GM12878 (cell line): ENCODE measurements around the gene RGS6. TPM values are rescaled to one million over a fixed set of nuclear protein-coding genes. Genes with fewer than 3 reads are reported as not detected.
A peak's percentile ranks its signal among the peaks of the same experiment; 100 is the strongest.

ENCODE experiments used
- ATAC-seq: fragments of 200-7000 bp; cut with Tn5 transposase; 3 replicates; pipeline ENCODE4 v1.9.1; 2020; ENCODE audit warnings: mild to moderate bottlenecking, moderate library complexity
- BruUV-seq: library from RNA; stranded (reverse); fragments of 400-500 nt; replicated peaks from 2 replicates; lab custom pipeline; 2021; lab: Mats Ljungman, UMichigan
- CTCF ChIA-PET: fragments of 300-600 bp; sonication (Branson Sonifier 250); formaldehyde crosslinking; extraction: SDS; loops from one replicate; lab custom pipeline; 2021; ENCODE audit warnings: inconsistent platforms; lab: Yijun Ruan, JAX
- POLR2A ChIA-PET: fragments of 350-600 bp; formaldehyde crosslinking; extraction: SDS; loops from one replicate; lab custom pipeline; 2021; ENCODE audit warnings: inconsistent platforms; lab: Charles Lee
- RAD21 ChIA-PET: fragments of 300-600 bp; sonication (Branson Sonifier 250); formaldehyde crosslinking; loops from one replicate; lab custom pipeline; 2023; ENCODE audit warnings: antibody characterized with exemption; ENCODE audit not compliant: unreplicated experiment; lab: Charles Lee
- SMC1A ChIA-PET: fragments of 300-600 bp; sonication (Branson Sonifier 250); formaldehyde crosslinking; loops from one replicate; lab custom pipeline; 2023; ENCODE audit not compliant: unreplicated experiment, uncharacterized antibody; lab: Charles Lee
- DNase-seq: peaks from one replicate; pipeline ENCODE4 v3.0.0-alpha.2; 2011; ENCODE audit warnings: low read depth, low spot score
- FAIRE-seq: peaks from 3 replicates; lab custom pipeline; 2011; peaks lifted over from hg19 to GRCh38; lab: Jason Lieb, UNC
- H2AFZ ChIP-seq: 2 replicates; pipeline ENCODE4 v1.6.0; 2011; ENCODE audit warnings: low read depth, low read length, control low read depth; ENCODE audit not compliant: control insufficient read depth
- H3K27ac ChIP-seq: 2 replicates; pipeline ENCODE4 v1.5.1; 2011; ENCODE audit warnings: control low read depth; ENCODE audit not compliant: control insufficient read depth, insufficient read depth
- H3K27me3 ChIP-seq, 2 experiments: replicated peaks in 1 of 2; 2 replicates each; pipeline versions ENCODE4 v1.6.0 to v1.6.1; 2011; ENCODE audit warnings: low read length in 1 of 2; ENCODE audit not compliant: control insufficient read depth in 2 of 2, insufficient read depth in 2 of 2
- H3K36me3 ChIP-seq, 2 experiments: 2 replicates each; pipeline ENCODE4 v1.5.1; 2011; ENCODE audit warnings: low read length in 1 of 2; ENCODE audit not compliant: control insufficient read depth in 2 of 2, insufficient read depth in 2 of 2
- H3K4me1 ChIP-seq: 2 replicates; pipeline ENCODE4 v1.6.1; 2011; ENCODE audit warnings: mild to moderate bottlenecking, low read length, moderate library complexity, mixed read lengths; ENCODE audit not compliant: control insufficient read depth, insufficient read depth
- H3K4me2 ChIP-seq: 2 replicates; pipeline ENCODE4 v1.6.0; 2011; ENCODE audit warnings: control low read depth; ENCODE audit not compliant: control insufficient read depth, insufficient read depth
- H3K4me3 ChIP-seq: fragments of 200-600 bp; sonication (generic); 2 replicates; pipeline ENCODE4 v1.5.1; 2016
- H3K79me2 ChIP-seq: 2 replicates; pipeline ENCODE4 v1.6.0; 2011; ENCODE audit warnings: low read length; ENCODE audit not compliant: control insufficient read depth, insufficient read depth
- H3K9ac ChIP-seq: 2 replicates; pipeline ENCODE4 v1.8.0; 2011; ENCODE audit warnings: low read length, control low read depth, mixed read lengths; ENCODE audit not compliant: control insufficient read depth, insufficient read depth
- H3K9me3 ChIP-seq: replicated peaks from 3 replicates; pipeline ENCODE4 v1.5.1; 2011; ENCODE audit warnings: mild to moderate bottlenecking, low read length; ENCODE audit not compliant: control insufficient read depth, insufficient read depth
- H4K20me1 ChIP-seq: 2 replicates; pipeline ENCODE4 v1.6.0; 2011; ENCODE audit not compliant: control insufficient read depth, insufficient read depth
- BACH1 ChIP-seq: fragments of 450-650 bp; IDR thresholded peaks from 2 replicates; pipeline ENCODE4 v1.6.1; 2017; ENCODE audit warnings: mild to moderate bottlenecking, borderline replicate concordance
- CHD1 ChIP-seq: IDR thresholded peaks from 2 replicates; pipeline ENCODE4 v1.6.1; 2012; ENCODE audit warnings: low read depth, low read length, improper control_type of control experiment
- EGR1 ChIP-seq, 2 experiments: IDR thresholded peaks; 1 replicate in 1 of 2; 2 replicates in 1 of 2; pipeline ENCODE4 v1.6.1; 2011 to 2012; ENCODE audit warnings: low read depth in 2 of 2, low read length in 2 of 2, borderline replicate concordance in 1 of 2, mild to moderate bottlenecking in 1 of 2, moderate library complexity in 1 of 2
- ESRRA ChIP-seq: IDR thresholded peaks from 2 replicates; pipeline ENCODE4 v1.6.1; 2012; ENCODE audit warnings: mild to moderate bottlenecking, low read length, improper control_type of control experiment
- MEF2A ChIP-seq: IDR thresholded peaks from 2 replicates; pipeline ENCODE4 v1.6.1; 2011; ENCODE audit warnings: low read depth, mild to moderate bottlenecking, low read length, moderate library complexity; ENCODE audit not compliant: insufficient read depth
- POLR2AphosphoS2 ChIP-seq: IDR thresholded peaks from 2 replicates; pipeline ENCODE4 v1.6.1; 2011; ENCODE audit warnings: low read depth, mild to moderate bottlenecking, low read length, improper control_type of control experiment, moderate library complexity
- POU2F2 ChIP-seq: IDR thresholded peaks from 3 replicates; pipeline ENCODE4 v1.6.1; 2011; ENCODE audit warnings: low read depth, mild to moderate bottlenecking, low read length, borderline replicate concordance
- RBBP5 ChIP-seq: fragments of 200-600 bp; sonication (generic); conservative IDR thresholded peaks from 2 replicates; pipeline ENCODE4 v1.6.1; 2016
- RFX5 ChIP-seq: IDR thresholded peaks from 2 replicates; pipeline ENCODE4 v1.6.1; 2011; ENCODE audit warnings: low read depth, low read length, improper control_type of control experiment
- SMAD1 ChIP-seq: fragments of 450-650 bp; IDR thresholded peaks from 2 replicates; pipeline ENCODE4 v1.6.1; 2018; ENCODE audit warnings: mild to moderate bottlenecking, low read depth; ENCODE audit not compliant: partially characterized antibody
- SUZ12 ChIP-seq: fragments of 200-600 bp; sonication (generic); IDR thresholded peaks from one replicate; pipeline ENCODE4 v1.6.1; 2018; ENCODE audit warnings: antibody characterized with exemption, mild to moderate bottlenecking; ENCODE audit not compliant: unreplicated experiment
- WGBS: methylation state at CpG from one replicate; pipeline ENCODE4 v1.1.6; 2016; ENCODE audit warnings: low lambda C conversion rate; ENCODE audit not compliant: insufficient replicate concordance, insufficient coverage; ENCODE audit errors: missing lambda C conversion rate; 5-methylcytosine and 5-hydroxymethylcytosine counted together
- in situ Hi-C: fragments of 300-500 bp; cut with MboI; formaldehyde crosslinking; loops from 9 replicates; pipeline ENCODE4 v1.14.3; 2018; ENCODE audit warnings: mixed read lengths
- intact Hi-C: fragments of 100-400 bp; cut with micrococcal nuclease; formaldehyde crosslinking; loops from one replicate; pipeline ENCODE4 v1.14.2; 2022; ENCODE audit not compliant: unreplicated experiment
- polyA plus RNA-seq, 11 experiments: library from polyadenylated mRNA; depleted of rRNA in 4 of 11; unstranded in 6 of 11; stranded (reverse) in 5 of 11; fragments of >200 nt; fragmentation: Nextera tagmentation in 4 of 11; fragmentation: Illumina TruSeq in 1 of 11; extraction: Ambion mirVana in 4 of 11; extraction: Trizol in 1 of 11; gene quantifications; 1 replicate in 1 of 11; 2 replicates in 10 of 11; pipeline versions ENCODE4 v1.2.1 to v1.2.3, GENCODE V29; 2011 to 2016; ENCODE audit warnings: inconsistent platforms in 2 of 11, missing spikeins in 2 of 11, low read depth in 1 of 11
- total RNA-seq, 4 experiments: library from RNA; depleted of rRNA in 3 of 4; stranded (reverse); fragments of >200 nt in 3 of 4; fragmentation: Illumina TruSeq in 1 of 4; extraction: Trizol in 1 of 4; gene quantifications; 2 replicates each; pipeline versions ENCODE4 v1.2.1 to v1.2.3, GENCODE V29; 2013 to 2021
- TF ChIP-seq, protein P1 (sequence below): fragments of 450-650 bp; IDR thresholded peaks from 2 replicates; pipeline ENCODE4 v1.6.1; 2018; ENCODE audit warnings: mild to moderate bottlenecking, low read depth, moderate library complexity; ENCODE audit not compliant: partially characterized antibody
- TF ChIP-seq, protein P2 (sequence below): IDR thresholded peaks from 2 replicates; pipeline ENCODE4 v1.6.1; 2012; ENCODE audit warnings: improper control_type of control experiment, low read depth, low read length; ENCODE audit not compliant: insufficient replicate concordance
- TF ChIP-seq, protein P3 (sequence below): fragments of 450-650 bp; IDR thresholded peaks from 2 replicates; pipeline ENCODE4 v1.6.1; 2017; ENCODE audit warnings: low read depth, mild to moderate bottlenecking, moderate library complexity

RGS6 gene
- total and polyA plus RNA-seq, 10 of the 15 experiments (the other 5 are each of a cell fraction or from before 2014, with no cell fraction given), result 3.9 to 18.1 (median 12.4) TPM

DNA sequence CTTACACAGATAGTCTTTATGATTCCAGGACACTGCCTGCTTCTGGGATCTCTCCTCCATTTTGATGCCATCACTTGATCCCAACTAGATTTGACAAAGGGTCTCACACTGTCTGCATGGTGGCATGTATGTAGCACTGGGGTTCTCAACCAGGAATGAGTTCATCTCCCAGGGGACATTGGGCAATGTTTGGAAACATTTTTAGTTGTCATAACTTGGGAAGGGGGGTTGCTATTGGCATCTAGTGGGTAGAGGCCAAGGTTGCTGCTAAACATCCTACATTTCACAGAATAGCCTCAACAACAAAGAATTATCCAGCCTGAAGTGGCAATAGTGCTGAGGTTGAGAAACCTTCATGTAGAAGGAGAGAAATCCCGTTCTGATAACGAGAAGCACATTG is 585.5 kb downstream of the RGS6 start:
- DNase-seq (no peak), ATAC-seq (no peak), FAIRE-seq (no peak)
- ChIA-PET RAD21 (interaction anchor here (0.6 to 10.4 kb wide), 15 partner anchors 40 to 431 kb away, joined by 3 to 216 read pairs (median 6); partner anchors contain the start of gene DPF3), CTCF (interaction anchor here (0.6 to 12.6 kb wide), 25 partner anchors 10 to 954 kb away, joined by 3 to 520 read pairs (median 5); partner anchors contain the start of gene DPF3), POLR2A (interaction anchor here (2.8 kb wide), 1 partner anchor 386 kb away, joined by 12 read pairs; no protein-coding TSS in a partner anchor), SMC1A (interaction anchor here (0.7 to 8.8 kb wide), 31 partner anchors 9 to 1112 kb away, joined by 3 to 304 read pairs (median 5); partner anchors contain the start of gene DPF3)
- Histone ChIP-seq H3K36me3 (no peaks in the 10 kb centered on the region), H4K20me1 (no peaks in the 10 kb centered on the region), H3K27ac (peak overlapping the region; percentile 86), H3K4me1 (peaks cover 56% of the 10 kb centered on the region), H3K4me3 (no peak overlapping the region), H3K9ac (no peak overlapping the region), H3K9me3 (peaks cover 3% of the 10 kb centered on the region; the same call in 1 of the 3 replicates), H3K79me2 (no peaks in the 10 kb centered on the region), H3K4me2 (peak overlapping the region; percentile 88), H2AFZ (no peak overlapping the region), H3K27me3 (no peaks in the 10 kb centered on the region)
- intact Hi-C loops, result loop anchor here (1.0 to 10.0 kb wide), 7 partner anchors 41 to 431 kb away; no protein-coding TSS in a partner anchor
- in situ Hi-C loops, result loop anchor here (5.0 to 10.0 kb wide), 2 partner anchors 390 to 957 kb away; no protein-coding TSS in a partner anchor
- no TSS peak for BruUV-seq
- 100% methylated on average over 2 of the region's 2 CpGs for WGBS
- TF ChIP-seq ESRRA (no peak), RBBP5 (no peak), CHD1 (no peak), POU2F2 (no peak), RFX5 (no peak), EGR1 (IDR thresholded peaks at IDR 0.05; ENCODE audit: borderline replicate concordance in 1 of 2, low read depth in 2 of 2, low read length in 2 of 2) (no peak), MEF2A (no peak), SMAD1 (no peak), SUZ12 (no peak), BACH1 (no peak), POLR2AphosphoS2 (no peak)
- TF ChIP-seq, protein P1, sequence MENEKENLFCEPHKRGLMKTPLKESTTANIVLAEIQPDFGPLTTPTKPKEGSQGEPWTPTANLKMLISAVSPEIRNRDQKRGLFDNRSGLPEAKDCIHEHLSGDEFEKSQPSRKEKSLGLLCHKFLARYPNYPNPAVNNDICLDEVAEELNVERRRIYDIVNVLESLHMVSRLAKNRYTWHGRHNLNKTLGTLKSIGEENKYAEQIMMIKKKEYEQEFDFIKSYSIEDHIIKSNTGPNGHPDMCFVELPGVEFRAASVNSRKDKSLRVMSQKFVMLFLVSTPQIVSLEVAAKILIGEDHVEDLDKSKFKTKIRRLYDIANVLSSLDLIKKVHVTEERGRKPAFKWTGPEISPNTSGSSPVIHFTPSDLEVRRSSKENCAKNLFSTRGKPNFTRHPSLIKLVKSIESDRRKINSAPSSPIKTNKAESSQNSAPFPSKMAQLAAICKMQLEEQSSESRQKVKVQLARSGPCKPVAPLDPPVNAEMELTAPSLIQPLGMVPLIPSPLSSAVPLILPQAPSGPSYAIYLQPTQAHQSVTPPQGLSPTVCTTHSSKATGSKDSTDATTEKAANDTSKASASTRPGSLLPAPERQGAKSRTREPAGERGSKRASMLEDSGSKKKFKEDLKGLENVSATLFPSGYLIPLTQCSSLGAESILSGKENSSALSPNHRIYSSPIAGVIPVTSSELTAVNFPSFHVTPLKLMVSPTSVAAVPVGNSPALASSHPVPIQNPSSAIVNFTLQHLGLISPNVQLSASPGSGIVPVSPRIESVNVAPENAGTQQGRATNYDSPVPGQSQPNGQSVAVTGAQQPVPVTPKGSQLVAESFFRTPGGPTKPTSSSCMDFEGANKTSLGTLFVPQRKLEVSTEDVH, result no peak
- TF ChIP-seq, protein P2, sequence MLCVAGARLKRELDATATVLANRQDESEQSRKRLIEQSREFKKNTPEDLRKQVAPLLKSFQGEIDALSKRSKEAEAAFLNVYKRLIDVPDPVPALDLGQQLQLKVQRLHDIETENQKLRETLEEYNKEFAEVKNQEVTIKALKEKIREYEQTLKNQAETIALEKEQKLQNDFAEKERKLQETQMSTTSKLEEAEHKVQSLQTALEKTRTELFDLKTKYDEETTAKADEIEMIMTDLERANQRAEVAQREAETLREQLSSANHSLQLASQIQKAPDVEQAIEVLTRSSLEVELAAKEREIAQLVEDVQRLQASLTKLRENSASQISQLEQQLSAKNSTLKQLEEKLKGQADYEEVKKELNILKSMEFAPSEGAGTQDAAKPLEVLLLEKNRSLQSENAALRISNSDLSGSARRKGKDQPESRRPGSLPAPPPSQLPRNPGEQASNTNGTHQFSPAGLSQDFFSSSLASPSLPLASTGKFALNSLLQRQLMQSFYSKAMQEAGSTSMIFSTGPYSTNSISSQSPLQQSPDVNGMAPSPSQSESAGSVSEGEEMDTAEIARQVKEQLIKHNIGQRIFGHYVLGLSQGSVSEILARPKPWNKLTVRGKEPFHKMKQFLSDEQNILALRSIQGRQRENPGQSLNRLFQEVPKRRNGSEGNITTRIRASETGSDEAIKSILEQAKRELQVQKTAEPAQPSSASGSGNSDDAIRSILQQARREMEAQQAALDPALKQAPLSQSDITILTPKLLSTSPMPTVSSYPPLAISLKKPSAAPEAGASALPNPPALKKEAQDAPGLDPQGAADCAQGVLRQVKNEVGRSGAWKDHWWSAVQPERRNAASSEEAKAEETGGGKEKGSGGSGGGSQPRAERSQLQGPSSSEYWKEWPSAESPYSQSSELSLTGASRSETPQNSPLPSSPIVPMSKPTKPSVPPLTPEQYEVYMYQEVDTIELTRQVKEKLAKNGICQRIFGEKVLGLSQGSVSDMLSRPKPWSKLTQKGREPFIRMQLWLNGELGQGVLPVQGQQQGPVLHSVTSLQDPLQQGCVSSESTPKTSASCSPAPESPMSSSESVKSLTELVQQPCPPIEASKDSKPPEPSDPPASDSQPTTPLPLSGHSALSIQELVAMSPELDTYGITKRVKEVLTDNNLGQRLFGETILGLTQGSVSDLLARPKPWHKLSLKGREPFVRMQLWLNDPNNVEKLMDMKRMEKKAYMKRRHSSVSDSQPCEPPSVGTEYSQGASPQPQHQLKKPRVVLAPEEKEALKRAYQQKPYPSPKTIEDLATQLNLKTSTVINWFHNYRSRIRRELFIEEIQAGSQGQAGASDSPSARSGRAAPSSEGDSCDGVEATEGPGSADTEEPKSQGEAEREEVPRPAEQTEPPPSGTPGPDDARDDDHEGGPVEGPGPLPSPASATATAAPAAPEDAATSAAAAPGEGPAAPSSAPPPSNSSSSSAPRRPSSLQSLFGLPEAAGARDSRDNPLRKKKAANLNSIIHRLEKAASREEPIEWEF, result no peak
- TF ChIP-seq, protein P3, sequence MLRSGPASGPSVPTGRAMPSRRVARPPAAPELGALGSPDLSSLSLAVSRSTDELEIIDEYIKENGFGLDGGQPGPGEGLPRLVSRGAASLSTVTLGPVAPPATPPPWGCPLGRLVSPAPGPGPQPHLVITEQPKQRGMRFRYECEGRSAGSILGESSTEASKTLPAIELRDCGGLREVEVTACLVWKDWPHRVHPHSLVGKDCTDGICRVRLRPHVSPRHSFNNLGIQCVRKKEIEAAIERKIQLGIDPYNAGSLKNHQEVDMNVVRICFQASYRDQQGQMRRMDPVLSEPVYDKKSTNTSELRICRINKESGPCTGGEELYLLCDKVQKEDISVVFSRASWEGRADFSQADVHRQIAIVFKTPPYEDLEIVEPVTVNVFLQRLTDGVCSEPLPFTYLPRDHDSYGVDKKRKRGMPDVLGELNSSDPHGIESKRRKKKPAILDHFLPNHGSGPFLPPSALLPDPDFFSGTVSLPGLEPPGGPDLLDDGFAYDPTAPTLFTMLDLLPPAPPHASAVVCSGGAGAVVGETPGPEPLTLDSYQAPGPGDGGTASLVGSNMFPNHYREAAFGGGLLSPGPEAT, result no peak
